ENCODE results near the gene UGT1A9.

UGT1A9 gene

GRCh38 chr2:233796254-233796653, 124.6 kb downstream of the UGT1A9 start:
- ChIA-PET CTCF (no interaction called here), POLR2A (no interaction called here)
- no peak for DNase-seq (ENCODE audit: extremely low spot score)
- TF ChIP-seq ZNF384 (IDR thresholded peaks at IDR 0.05) = no peak
- no peak for TF ChIP-seq TARDBP (IDR thresholded peaks at IDR 0.05)
- TF ChIP-seq BHLHE40 (IDR thresholded peaks at IDR 0.05; ENCODE audit: borderline replicate concordance) = no peak
- TF ChIP-seq NFRKB (IDR thresholded peaks at IDR 0.05) = no peak
- TF ChIP-seq SUZ12 (IDR thresholded peaks at IDR 0.05) = no peak
- no peak for TF ChIP-seq CTBP1 (IDR thresholded peaks at IDR 0.05; ENCODE audit: borderline replicate concordance)
- TF ChIP-seq FOXK2 (IDR thresholded peaks at IDR 0.05) = no peak
- TF ChIP-seq LEF1 (IDR thresholded peaks at IDR 0.05; ENCODE audit: borderline replicate concordance) = no peak
- no peak for TF ChIP-seq PKNOX1 (IDR thresholded peaks at IDR 0.05)
- no peak for TF ChIP-seq L3MBTL2 (conservative IDR thresholded peaks at IDR 0.05)
- TF ChIP-seq ELF4 (IDR thresholded peaks at IDR 0.05) = no peak
- TF ChIP-seq ARNT (IDR thresholded peaks at IDR 0.05) = no peak
- TF ChIP-seq FOXM1 (IDR thresholded peaks at IDR 0.05; ENCODE audit: borderline replicate concordance) = no peak
- TF ChIP-seq HDGF (IDR thresholded peaks at IDR 0.05; ENCODE audit: borderline replicate concordance) = no peak
- no peak for TF ChIP-seq FOXA1 (IDR thresholded peaks at IDR 0.05)
- no peak for TF ChIP-seq SP1 (IDR thresholded peaks at IDR 0.05)

GRCh38 chr2:233798335-233799086, 126.8 kb downstream of the UGT1A9 start:
- POLR2A ChIA-PET = no interaction called here
- no peak for DNase-seq (ENCODE audit: extremely low spot score)
- CTCF ChIA-PET = no interaction called here
- TF ChIP-seq NFRKB (IDR thresholded peaks at IDR 0.05) = no peak
- no peak for TF ChIP-seq LEF1 (IDR thresholded peaks at IDR 0.05; ENCODE audit: borderline replicate concordance)
- TF ChIP-seq SP1 (IDR thresholded peaks at IDR 0.05) = no peak

DNA sequence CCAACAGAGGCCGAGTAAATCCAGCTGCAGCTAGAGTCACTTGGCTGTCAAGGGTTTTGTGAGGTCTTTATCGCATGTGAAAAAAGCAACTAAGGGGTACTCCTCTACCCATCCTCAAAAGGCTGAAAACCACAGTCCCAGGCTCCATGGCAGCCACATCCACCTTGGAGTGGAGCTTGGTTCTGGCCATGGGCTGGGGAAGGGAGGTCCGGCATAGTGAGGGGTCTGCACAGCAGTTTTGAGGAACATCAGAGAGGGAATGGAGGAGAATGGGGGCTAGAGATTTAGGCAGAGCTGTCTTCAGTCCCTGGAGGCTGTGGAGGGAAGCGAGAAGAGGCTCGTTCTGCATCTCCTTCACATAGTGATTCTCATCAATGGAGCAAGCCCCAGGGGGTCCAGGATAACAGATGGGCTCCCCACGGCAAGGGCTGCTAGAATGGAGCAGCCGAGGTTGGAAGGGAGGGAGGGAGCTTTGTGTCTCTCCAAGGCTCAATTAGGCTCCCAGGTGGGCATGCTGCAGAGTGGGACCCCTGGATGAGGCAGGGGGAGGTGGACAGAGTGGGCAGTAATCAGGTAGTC, 127.5 kb downstream of the UGT1A9 start:
- CTCF ChIA-PET = no interaction called here
- TF ChIP-seq FOXM1 (IDR thresholded peaks at IDR 0.05; ENCODE audit: borderline replicate concordance) = no peak
- no peak for TF ChIP-seq CTBP1 (IDR thresholded peaks at IDR 0.05; ENCODE audit: borderline replicate concordance)
- no peak for TF ChIP-seq BHLHE40 (IDR thresholded peaks at IDR 0.05; ENCODE audit: borderline replicate concordance)
- TF ChIP-seq LEF1 (IDR thresholded peaks at IDR 0.05; ENCODE audit: borderline replicate concordance) = no peak
- no peak for TF ChIP-seq PKNOX1 (IDR thresholded peaks at IDR 0.05)
- TF ChIP-seq L3MBTL2 (conservative IDR thresholded peaks at IDR 0.05) = no peak
- POLR2A ChIA-PET = no interaction called here
- no peak for DNase-seq (ENCODE audit: extremely low spot score)

DNA sequence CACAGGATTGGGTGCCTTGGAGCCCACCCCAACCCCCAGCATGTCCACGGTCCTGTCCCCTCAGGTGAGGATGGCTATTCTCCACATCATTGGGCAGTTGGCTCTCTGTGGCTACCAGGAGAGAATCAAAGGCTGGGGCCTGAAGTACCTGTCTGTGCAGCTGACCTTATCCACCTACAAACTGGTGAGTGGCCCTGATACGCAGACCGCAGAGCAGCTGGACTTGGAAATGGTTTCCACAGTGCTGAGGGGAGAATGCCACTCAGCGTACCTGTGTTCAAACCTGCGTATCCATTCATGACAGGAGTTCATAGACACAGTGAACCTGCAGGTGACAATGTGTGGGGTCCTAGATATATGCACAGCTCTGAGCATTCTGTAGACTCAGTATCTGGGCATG, 128.0 kb downstream of the UGT1A9 start:
- DNase-seq (ENCODE audit: extremely low spot score) = no peak
- TF ChIP-seq TARDBP (IDR thresholded peaks at IDR 0.05) (no peak), ARNT (IDR thresholded peaks at IDR 0.05) (no peak), SUZ12 (IDR thresholded peaks at IDR 0.05) (no peak), LEF1 (IDR thresholded peaks at IDR 0.05; ENCODE audit: borderline replicate concordance) (no peak), ELF4 (IDR thresholded peaks at IDR 0.05) (no peak), CTBP1 (IDR thresholded peaks at IDR 0.05; ENCODE audit: borderline replicate concordance) (no peak), FOXM1 (IDR thresholded peaks at IDR 0.05; ENCODE audit: borderline replicate concordance) (no peak), L3MBTL2 (conservative IDR thresholded peaks at IDR 0.05) (no peak), ZNF384 (IDR thresholded peaks at IDR 0.05) (no peak), HDGF (IDR thresholded peaks at IDR 0.05; ENCODE audit: borderline replicate concordance) (no peak)
- ChIA-PET POLR2A (no interaction called here), CTCF (no interaction called here)

- CTCF ChIA-PET = no interaction called here
- DNase-seq (ENCODE audit: extremely low spot score) = no peak
- TF ChIP-seq SUZ12 (IDR thresholded peaks at IDR 0.05) (no peak), FOXK2 (IDR thresholded peaks at IDR 0.05) (no peak), ELF4 (IDR thresholded peaks at IDR 0.05) (no peak), HDGF (IDR thresholded peaks at IDR 0.05; ENCODE audit: borderline replicate concordance) (no peak), FOXM1 (IDR thresholded peaks at IDR 0.05; ENCODE audit: borderline replicate concordance) (no peak), TARDBP (IDR thresholded peaks at IDR 0.05) (no peak), NFRKB (IDR thresholded peaks at IDR 0.05) (no peak), SP1 (IDR thresholded peaks at IDR 0.05) (no peak), LEF1 (IDR thresholded peaks at IDR 0.05; ENCODE audit: borderline replicate concordance) (no peak), CTBP1 (IDR thresholded peaks at IDR 0.05; ENCODE audit: borderline replicate concordance) (no peak), ARNT (IDR thresholded peaks at IDR 0.05) (no peak), PKNOX1 (IDR thresholded peaks at IDR 0.05) (no peak), ZNF384 (IDR thresholded peaks at IDR 0.05) (no peak), FOXA1 (IDR thresholded peaks at IDR 0.05) (no peak), BHLHE40 (IDR thresholded peaks at IDR 0.05; ENCODE audit: borderline replicate concordance) (no peak), L3MBTL2 (conservative IDR thresholded peaks at IDR 0.05) (no peak)
- POLR2A ChIA-PET = no interaction called here
Observed at GRCh38 chr2:233800208-233800607, 128.5 kb downstream of the UGT1A9 start.

Data from HEK293T (cell line).